HG02938 (cell line): ENCODE measurements around the gene GLS2.
"Not testable (repeated sequence)": the region's sequence is repeated elsewhere in the genome, so short reads cannot be mapped to it uniquely, and the experiment has no call there.

Experiments
- ATAC-seq: cut with Tn5 transposase; IDR thresholded peaks from one replicate; pipeline ENCODE4 v1.9.1; 2021; ENCODE audit warnings: mild to moderate bottlenecking, moderate library complexity; ENCODE audit not compliant: unreplicated experiment

GLS2 gene

GRCh38 chr12:56488041-56488955 is at the start of gene GLS2:
Gene GLS2 (minus strand): TSS chr12:56488161. CDS start chr12:56488118, 43 bp downstream.
- ATAC-seq, result peak; percentile 95

GRCh38 chr12:56537546-56537945 is 49.6 kb upstream of the GLS2 start:
- ATAC-seq, result no peak

- no peak for ATAC-seq
These were observed 42.6 kb upstream of the GLS2 start for GRCh38 chr12:56530390-56531055.

- ATAC-seq, result no peak
These were observed 41.7 kb upstream of the GLS2 start for GRCh38 chr12:56529656-56530055.

- no peak for ATAC-seq
These were observed 40.9 kb upstream of the GLS2 start for GRCh38 chr12:56528846-56529245.

- ATAC-seq, result no peak
These were observed 34.6 kb upstream of the GLS2 start for GRCh38 chr12:56522411-56523193.

- ATAC-seq, result no peak
These were observed 33.8 kb upstream of the GLS2 start, which contains the start of gene RBMS2 for GRCh38 chr12:56521590-56522371. Gene RBMS2 (plus strand): TSS chr12:56521820. CDS start chr12:56522024, 204 bp downstream.

- no peak for ATAC-seq
These were observed 33.2 kb upstream of the GLS2 start for GRCh38 chr12:56521209-56521589.

GRCh38 chr12:56520506-56520905 is 32.5 kb upstream of the GLS2 start:
- no peak for ATAC-seq

GRCh38 chr12:56520048-56520447 is 32.1 kb upstream of the GLS2 start:
- no peak for ATAC-seq

GRCh38 chr12:56518570-56518969 is 30.6 kb upstream of the GLS2 start:
- no peak for ATAC-seq

- ATAC-seq, result no peak
These were observed 29.9 kb upstream of the GLS2 start for GRCh38 chr12:56517854-56518253.

- ATAC-seq, result not testable (repeated sequence)
These were observed 26.0 kb upstream of the GLS2 start for GRCh38 chr12:56514014-56514318.

- ATAC-seq, result no peak
These were observed 22.8 kb upstream of the GLS2 start for GRCh38 chr12:56510786-56511185.

- ATAC-seq, result not testable (repeated sequence)
These were observed 11.9 kb upstream of the GLS2 start for GRCh38 chr12:56499879-56500278.

- not testable (repeated sequence) for ATAC-seq
These were observed 11.5 kb upstream of the GLS2 start for GRCh38 chr12:56499452-56499851.

GRCh38 chr12:56498126-56498902 is 10.4 kb upstream of the GLS2 start:
- ATAC-seq, result not testable (repeated sequence)

GRCh38 chr12:56496704-56497103 is 8.7 kb upstream of the GLS2 start:
- ATAC-seq, result not testable (repeated sequence)

- ATAC-seq, result not testable (repeated sequence)
These were observed 6.5 kb upstream of the GLS2 start for GRCh38 chr12:56494481-56494880.

GRCh38 chr12:56494106-56494415 is 6.1 kb upstream of the GLS2 start:
- ATAC-seq, result not testable (repeated sequence)
